Stimulated activated naive B cell treated with anti-CD40 and anti-IgM and Interleukin-4, amounts not matched to agents 10 μg/mL and 1 μg/mL and 100 μg/mL, for 72 hours (primary cell): ENCODE measurements around the gene SLC44A4.
"Not testable (repeated sequence)": the region's sequence is repeated elsewhere in the genome, so short reads cannot be mapped to it uniquely, and the experiment has no call there.

Source experiments
- ATAC-seq, 2 donors: fragments of 150-1000 bp; cut with Tn5 transposase; replicated peaks; 2 replicates each; pipeline ENCODE4 v1.10.0; 2021; ENCODE audit warnings: moderate library complexity in 1 of 2
- DNase-seq: peaks from one replicate; pipeline ENCODE4 v3.0.0; 2021
- H3K27ac Mint-ChIP-seq: one replicate; pipeline ENCODE4 v1.8.0; 2022; ENCODE audit warnings: mild to moderate bottlenecking, mixed read lengths
- H3K27me3 Mint-ChIP-seq, 2 donors: one replicate each; pipeline ENCODE4 v1.8.0; 2022; ENCODE audit warnings: mixed read lengths in 2 of 2
- H3K36me3 Mint-ChIP-seq, 2 donors: one replicate each; pipeline ENCODE4 v1.8.0; 2022; ENCODE audit warnings: mixed read lengths in 2 of 2, mild to moderate bottlenecking in 1 of 2
- H3K4me1 Mint-ChIP-seq, 2 donors: one replicate each; pipeline ENCODE4 v1.8.0; 2022; ENCODE audit warnings: mixed read lengths in 2 of 2, mild to moderate bottlenecking in 1 of 2
- H3K4me3 Mint-ChIP-seq, 2 donors: one replicate each; pipeline ENCODE4 v1.8.0; 2022; ENCODE audit warnings: mild to moderate bottlenecking in 2 of 2, mixed read lengths in 2 of 2, moderate library complexity in 1 of 2
- H3K9me3 Mint-ChIP-seq, 2 donors: one replicate each; pipeline ENCODE4 v1.8.0; 2022; ENCODE audit warnings: mixed read lengths in 2 of 2, mild to moderate bottlenecking in 1 of 2

SLC44A4 gene

GRCh38 chr6:31878726-31879125 is at the start of gene SLC44A4:
SLC44A4 (minus strand) TSS chr6:31878997; CDS start chr6:31878980, 17 bp downstream.
- Mint-ChIP-seq H3K4me1 (peaks cover 0 to 1% of the 10 kb centered on the region in 2 donors), H3K27me3 (no peaks in the 10 kb centered on the region), H3K9me3 (no peaks in the 10 kb centered on the region), H3K27ac (peak within 1 kb of the TSS; percentile 79), H3K36me3 (peaks cover 36 to 40% of the 10 kb centered on the region in 2 donors), H3K4me3 (no peak within 1 kb of the TSS)
- no peak for DNase-seq
- ATAC-seq: peak in 1 of 2 donors; percentile 8

DNA sequence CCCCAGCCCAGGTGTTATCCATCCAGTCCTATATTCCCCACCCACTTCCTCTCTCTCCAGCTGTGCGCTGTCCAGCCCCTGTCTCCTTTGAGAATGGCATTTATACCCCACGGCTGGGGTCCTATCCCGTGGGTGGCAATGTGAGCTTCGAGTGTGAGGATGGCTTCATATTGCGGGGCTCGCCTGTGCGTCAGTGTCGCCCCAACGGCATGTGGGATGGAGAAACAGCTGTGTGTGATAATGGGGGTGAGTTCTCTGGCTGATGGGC is 49.8 kb upstream of the SLC44A4 start:
- no peak for ATAC-seq
- H3K36me3 Mint-ChIP-seq: no peaks in the 10 kb centered on the region
- no peaks in the 10 kb centered on the region for H3K4me1 Mint-ChIP-seq
- no peak overlapping the region for H3K27ac Mint-ChIP-seq
- H3K4me3 Mint-ChIP-seq: no peak overlapping the region
- peaks cover 12 to 15% of the 10 kb centered on the region in 2 donors for H3K27me3 Mint-ChIP-seq
- no peak for DNase-seq
- no peaks in the 10 kb centered on the region for H3K9me3 Mint-ChIP-seq

GRCh38 chr6:31927863-31928671 is 49.3 kb upstream of the SLC44A4 start:
- no peaks in the 10 kb centered on the region for H3K4me1 Mint-ChIP-seq
- ATAC-seq (no peak), DNase-seq (no peak)
- no peak overlapping the region for H3K4me3 Mint-ChIP-seq
- no peaks in the 10 kb centered on the region for H3K36me3 Mint-ChIP-seq
- H3K27me3 Mint-ChIP-seq: peaks cover 7 to 9% of the 10 kb centered on the region in 2 donors
- no peak overlapping the region for H3K27ac Mint-ChIP-seq
- no peaks in the 10 kb centered on the region for H3K9me3 Mint-ChIP-seq

DNA sequence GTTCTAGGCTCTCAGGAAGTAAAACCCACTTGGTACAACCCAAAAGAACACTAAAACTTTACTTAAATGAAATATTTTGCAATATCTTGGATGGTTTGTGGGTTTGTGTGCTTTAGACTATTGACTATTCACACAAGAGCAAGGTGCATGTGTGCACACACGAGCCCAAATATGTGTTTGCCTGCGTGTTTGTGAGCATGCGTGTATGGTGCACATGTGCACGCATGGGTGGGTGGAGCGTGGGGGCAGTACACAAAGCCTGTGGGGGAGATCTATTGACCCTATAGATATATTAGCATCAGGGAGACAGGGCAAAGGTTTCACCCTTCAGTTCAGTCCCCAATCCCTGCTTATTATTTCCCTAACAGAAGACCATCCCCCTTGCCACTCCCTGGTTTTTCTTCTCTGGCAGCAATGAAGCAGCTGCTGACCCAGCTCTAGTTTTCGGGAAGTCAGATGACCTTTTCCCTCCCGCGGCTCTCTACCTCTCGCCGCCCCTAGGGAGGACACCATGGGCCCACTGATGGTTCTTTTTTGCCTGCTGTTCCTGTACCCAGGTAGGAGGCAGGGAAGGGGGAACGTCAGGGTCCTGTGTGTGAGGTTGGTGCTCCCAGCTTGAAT is 48.6 kb upstream of the SLC44A4 start, which contains the start of gene C2:
Gene C2, plus strand, starts transcription at position 476 of the 621 bp plus-strand sequence. Its CDS starts 36 bp downstream, at position 512.
- ATAC-seq: no peak
- no peak for DNase-seq
- Mint-ChIP-seq H3K4me3 (no peak within 1 kb of the TSS), H3K9me3 (no peaks in the 10 kb centered on the region), H3K36me3 (no peaks in the 10 kb centered on the region), H3K27ac (no peak within 1 kb of the TSS), H3K27me3 (peaks cover 4 to 6% of the 10 kb centered on the region in 2 donors), H3K4me1 (no peaks in the 10 kb centered on the region)

GRCh38 chr6:31922942-31923341 is 44.1 kb upstream of the SLC44A4 start:
- ATAC-seq: no peak

GRCh38 chr6:31920811-31921210 is 42.0 kb upstream of the SLC44A4 start:
- Mint-ChIP-seq H3K4me1 (no peaks in the 10 kb centered on the region), H3K27ac (no peak overlapping the region), H3K9me3 (no peaks in the 10 kb centered on the region), H3K4me3 (no peak overlapping the region), H3K36me3 (no peaks in the 10 kb centered on the region), H3K27me3 (peaks cover 0 to 4% of the 10 kb centered on the region in 2 donors)
- DNase-seq: no peak
- no peak for ATAC-seq

More at GRCh38 chr6:31922942-31923341, 44.1 kb upstream of the SLC44A4 start:
- no peaks in the 10 kb centered on the region for H3K4me1 Mint-ChIP-seq
- DNase-seq: no peak
- peaks cover 0 to 4% of the 10 kb centered on the region in 2 donors for H3K27me3 Mint-ChIP-seq
- H3K36me3 Mint-ChIP-seq: no peaks in the 10 kb centered on the region
- no peak overlapping the region for H3K4me3 Mint-ChIP-seq
- no peaks in the 10 kb centered on the region for H3K9me3 Mint-ChIP-seq
- H3K27ac Mint-ChIP-seq: no peak overlapping the region

- Mint-ChIP-seq H3K4me1 (peaks cover 0 to 6% of the 10 kb centered on the region in 2 donors), H3K9me3 (no peaks in the 10 kb centered on the region), H3K27ac (no peak overlapping the region), H3K4me3 (no peak overlapping the region), H3K27me3 (peaks cover 0 to 6% of the 10 kb centered on the region in 2 donors), H3K36me3 (no peaks in the 10 kb centered on the region)
- DNase-seq (no peak), ATAC-seq (no peak)
Observed at GRCh38 chr6:31919624-31920303, 41.0 kb upstream of the SLC44A4 start.

- H3K36me3 Mint-ChIP-seq: no peaks in the 10 kb centered on the region
- no peaks in the 10 kb centered on the region for H3K9me3 Mint-ChIP-seq
- no peak for ATAC-seq
- peaks cover 0 to 7% of the 10 kb centered on the region in 2 donors for H3K4me1 Mint-ChIP-seq
- peaks cover 0 to 6% of the 10 kb centered on the region in 2 donors for H3K27me3 Mint-ChIP-seq
- no peak overlapping the region for H3K27ac Mint-ChIP-seq
- no peak overlapping the region for H3K4me3 Mint-ChIP-seq
- DNase-seq: no peak
Observed at GRCh38 chr6:31918069-31918720, 39.4 kb upstream of the SLC44A4 start.

GRCh38 chr6:31915756-31916155 is 37.0 kb upstream of the SLC44A4 start:
- Mint-ChIP-seq H3K9me3 (no peaks in the 10 kb centered on the region), H3K36me3 (no peaks in the 10 kb centered on the region), H3K27me3 (peaks cover 4 to 12% of the 10 kb centered on the region in 2 donors), H3K4me3 (no peak overlapping the region), H3K4me1 (peaks cover 0 to 7% of the 10 kb centered on the region in 2 donors), H3K27ac (no peak overlapping the region)
- ATAC-seq (no peak), DNase-seq (no peak)

DNA sequence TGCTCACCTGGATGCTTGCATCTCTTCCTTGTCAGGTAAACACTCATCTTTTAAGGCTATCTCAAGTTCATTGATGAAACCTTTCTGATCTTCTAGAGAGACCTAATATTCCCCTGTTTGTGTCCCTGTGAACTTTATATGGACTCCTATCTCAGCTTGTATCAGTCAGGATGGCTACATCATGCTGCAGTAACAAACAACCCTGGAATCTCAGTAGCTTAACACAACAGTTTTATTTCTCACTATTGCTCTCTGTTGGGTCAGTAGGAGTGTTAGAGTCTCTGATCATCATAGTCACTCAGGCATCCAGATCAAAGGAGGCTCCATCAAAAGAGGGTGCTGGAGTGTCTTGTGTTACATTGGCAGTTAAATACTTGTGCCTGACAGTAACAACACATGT is 36.6 kb upstream of the SLC44A4 start:
- Mint-ChIP-seq H3K4me1 (peaks cover 0 to 7% of the 10 kb centered on the region in 2 donors), H3K36me3 (no peaks in the 10 kb centered on the region), H3K27me3 (peaks cover 4 to 12% of the 10 kb centered on the region in 2 donors), H3K4me3 (no peak overlapping the region), H3K9me3 (no peaks in the 10 kb centered on the region), H3K27ac (no peak overlapping the region)
- ATAC-seq (no peak), DNase-seq (no peak)

- Mint-ChIP-seq H3K27me3 (peaks cover 4 to 12% of the 10 kb centered on the region in 2 donors), H3K4me1 (peaks cover 0 to 7% of the 10 kb centered on the region in 2 donors), H3K36me3 (no peaks in the 10 kb centered on the region), H3K27ac (no peak overlapping the region), H3K4me3 (no peak overlapping the region), H3K9me3 (no peaks in the 10 kb centered on the region)
- ATAC-seq (no peak), DNase-seq (no peak)
Observed at GRCh38 chr6:31911826-31912585, 33.2 kb upstream of the SLC44A4 start.

DNA sequence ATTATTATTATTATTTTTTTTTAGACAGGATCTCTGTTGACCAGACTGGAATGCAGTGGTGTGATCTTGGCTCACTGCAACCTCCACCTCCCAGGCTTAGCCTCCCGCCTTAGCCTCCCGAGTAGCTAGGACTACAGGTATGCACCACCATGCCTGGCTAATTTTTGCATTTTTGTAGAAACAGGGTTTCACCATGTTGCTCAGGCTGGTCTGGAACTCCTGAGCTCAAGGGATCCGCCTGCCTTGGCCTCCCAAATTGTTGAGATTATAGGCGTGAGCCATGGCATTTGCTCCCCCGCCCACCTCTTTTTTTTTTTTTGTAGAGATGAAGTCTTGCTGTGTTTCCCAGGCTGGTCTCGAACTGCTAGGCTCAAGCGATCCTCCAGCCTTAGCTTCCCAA is 30.5 kb upstream of the SLC44A4 start:
- H3K4me3 Mint-ChIP-seq, H3K27me3 Mint-ChIP-seq, H3K36me3 Mint-ChIP-seq, DNase-seq, ATAC-seq, H3K27ac Mint-ChIP-seq, H3K4me1 Mint-ChIP-seq, H3K9me3 Mint-ChIP-seq: not testable (repeated sequence)

DNA sequence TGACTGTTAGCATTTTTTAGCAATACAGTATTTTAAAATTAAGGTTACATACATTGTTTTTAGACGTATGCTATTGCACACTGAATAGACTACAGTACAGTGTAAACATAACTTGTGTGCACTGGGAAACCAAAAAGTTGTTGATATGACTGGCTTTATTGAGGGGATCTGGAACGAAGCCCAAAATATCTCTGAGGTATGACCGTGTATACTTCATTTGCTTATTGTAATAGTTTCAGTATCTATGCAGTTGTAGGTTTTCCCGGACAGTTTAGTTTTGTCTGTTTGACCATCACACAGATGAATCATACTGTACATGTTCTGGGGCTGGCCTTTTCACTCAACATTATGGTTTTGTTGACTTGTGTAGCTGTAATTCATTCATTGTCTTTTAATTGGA is 30.0 kb upstream of the SLC44A4 start:
- H3K27me3 Mint-ChIP-seq: peaks cover 4 to 5% of the 10 kb centered on the region in 2 donors
- no peaks in the 10 kb centered on the region for H3K4me1 Mint-ChIP-seq
- ATAC-seq (peak; percentile 69 to 86), DNase-seq (no peak)
- H3K27ac Mint-ChIP-seq: no peak overlapping the region
- no peak overlapping the region for H3K4me3 Mint-ChIP-seq
- no peaks in the 10 kb centered on the region for H3K9me3 Mint-ChIP-seq
- no peaks in the 10 kb centered on the region for H3K36me3 Mint-ChIP-seq

DNA sequence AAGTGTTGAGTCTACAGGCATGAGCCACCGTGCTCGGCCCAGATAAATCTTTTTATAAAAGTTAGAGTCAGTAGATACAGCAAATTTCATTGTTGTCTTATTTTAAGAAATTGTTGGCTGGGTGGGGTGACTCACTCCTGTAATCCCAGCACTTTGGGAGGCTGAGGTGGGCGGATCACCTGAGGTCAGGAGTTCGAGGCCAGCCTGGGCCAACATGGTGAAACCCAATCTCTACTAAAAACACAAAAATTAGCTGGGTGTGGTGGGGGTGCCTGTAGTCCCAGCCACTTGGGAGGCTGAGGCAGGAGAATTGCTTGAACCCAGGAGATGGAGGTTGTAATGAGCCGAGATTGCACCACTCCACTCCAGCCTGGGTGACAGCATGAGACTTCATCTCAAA is 29.5 kb upstream of the SLC44A4 start:
- not testable (repeated sequence) for H3K27me3 Mint-ChIP-seq, DNase-seq, H3K36me3 Mint-ChIP-seq, H3K4me3 Mint-ChIP-seq, ATAC-seq, H3K9me3 Mint-ChIP-seq, H3K4me1 Mint-ChIP-seq, H3K27ac Mint-ChIP-seq
